HG03095 (cell line): ENCODE data around the gene ZBTB16.

Experiments used
- ATAC-seq: cut with Tn5 transposase; IDR thresholded peaks from one replicate; pipeline ENCODE4 v1.9.1; 2021; ENCODE audit warnings: moderate library complexity; ENCODE audit not compliant: unreplicated experiment

Gene ZBTB16

GRCh38 chr11:114200351-114201133 is 141.0 kb downstream of the ZBTB16 start:
- ATAC-seq, result no peak

GRCh38 chr11:114201219-114201618 is 141.7 kb downstream of the ZBTB16 start:
- ATAC-seq, result no peak

- ATAC-seq, result no peak
Measured at GRCh38 chr11:114202011-114202609, 142.6 kb downstream of the ZBTB16 start.

- no peak for ATAC-seq
Measured at GRCh38 chr11:114207096-114207495, 147.6 kb downstream of the ZBTB16 start.

- no peak for ATAC-seq
Measured at GRCh38 chr11:114208377-114208776, 148.9 kb downstream of the ZBTB16 start.

- no peak for ATAC-seq
Measured at GRCh38 chr11:114209343-114209742, 149.8 kb downstream of the ZBTB16 start.

- no peak for ATAC-seq
Measured at GRCh38 chr11:114209904-114210303, 150.4 kb downstream of the ZBTB16 start.

- no peak for ATAC-seq
Measured at GRCh38 chr11:114211444-114212121, 152.1 kb downstream of the ZBTB16 start.

- no peak for ATAC-seq
Measured at GRCh38 chr11:114213622-114214021, 154.1 kb downstream of the ZBTB16 start.

GRCh38 chr11:114215428-114215827 is 155.9 kb downstream of the ZBTB16 start:
- no peak for ATAC-seq

- ATAC-seq, result no peak
Measured at GRCh38 chr11:114215871-114216795, 156.6 kb downstream of the ZBTB16 start.

- no peak for ATAC-seq
Measured at GRCh38 chr11:114216796-114217180, 157.3 kb downstream of the ZBTB16 start.

- ATAC-seq, result no peak
Measured at GRCh38 chr11:114218508-114218907, 159.0 kb downstream of the ZBTB16 start.

GRCh38 chr11:114219559-114220349 is 160.2 kb downstream of the ZBTB16 start:
- no peak for ATAC-seq

- ATAC-seq, result no peak
Measured at GRCh38 chr11:114221037-114221436, 161.5 kb downstream of the ZBTB16 start.

- ATAC-seq, result no peak
Measured at GRCh38 chr11:114225661-114226060, 166.2 kb downstream of the ZBTB16 start.

GRCh38 chr11:114226356-114226755 is 166.8 kb downstream of the ZBTB16 start:
- ATAC-seq, result no peak

- no peak for ATAC-seq
Measured at GRCh38 chr11:114228435-114229411, 169.2 kb downstream of the ZBTB16 start.
